ENCODE measurements around the gene CFAP410.

Gene CFAP410

DNA sequence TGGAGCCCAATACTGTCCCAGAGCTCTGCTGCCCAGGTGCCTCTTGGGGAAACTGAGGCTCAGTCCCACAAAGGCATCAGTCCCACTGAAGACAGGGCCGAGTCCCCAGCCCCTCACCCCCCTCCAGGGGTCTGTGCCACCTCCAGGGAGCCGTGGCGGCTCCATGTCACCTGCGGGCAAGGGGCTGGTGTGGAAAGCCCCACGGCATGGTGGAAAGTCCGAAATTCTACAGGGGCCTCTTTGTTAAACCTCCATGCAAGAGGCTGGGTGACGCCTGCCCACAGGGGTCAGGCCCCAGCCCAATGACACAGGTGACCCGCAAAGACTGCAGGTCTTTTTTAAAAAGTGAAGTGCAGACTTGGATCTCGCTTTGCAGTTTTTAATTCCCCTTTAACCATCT lies 56.8 kb downstream of the CFAP410 start:
- no peak for DNase-seq

DNA sequence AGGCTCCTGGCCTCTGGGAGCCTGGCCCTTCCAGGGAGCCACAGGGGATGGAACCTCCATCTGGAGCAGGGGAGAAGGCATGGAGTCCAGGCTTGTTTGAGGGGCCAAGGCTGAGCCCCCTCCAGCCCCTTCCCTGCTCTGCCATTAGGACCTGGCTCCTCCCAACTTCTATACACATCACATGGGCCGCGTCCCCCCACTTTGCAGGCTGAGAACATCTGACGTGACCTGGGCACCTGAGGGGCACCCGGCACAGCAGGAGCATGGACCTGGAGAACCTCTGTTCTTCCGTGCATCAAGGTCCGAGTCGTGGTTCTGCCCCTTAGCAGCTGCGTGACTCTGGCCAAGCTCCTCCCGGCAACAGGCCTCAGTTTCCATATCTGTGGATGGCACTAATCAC lies 57.4 kb downstream of the CFAP410 start:
- DNase-seq = no peak

DNA sequence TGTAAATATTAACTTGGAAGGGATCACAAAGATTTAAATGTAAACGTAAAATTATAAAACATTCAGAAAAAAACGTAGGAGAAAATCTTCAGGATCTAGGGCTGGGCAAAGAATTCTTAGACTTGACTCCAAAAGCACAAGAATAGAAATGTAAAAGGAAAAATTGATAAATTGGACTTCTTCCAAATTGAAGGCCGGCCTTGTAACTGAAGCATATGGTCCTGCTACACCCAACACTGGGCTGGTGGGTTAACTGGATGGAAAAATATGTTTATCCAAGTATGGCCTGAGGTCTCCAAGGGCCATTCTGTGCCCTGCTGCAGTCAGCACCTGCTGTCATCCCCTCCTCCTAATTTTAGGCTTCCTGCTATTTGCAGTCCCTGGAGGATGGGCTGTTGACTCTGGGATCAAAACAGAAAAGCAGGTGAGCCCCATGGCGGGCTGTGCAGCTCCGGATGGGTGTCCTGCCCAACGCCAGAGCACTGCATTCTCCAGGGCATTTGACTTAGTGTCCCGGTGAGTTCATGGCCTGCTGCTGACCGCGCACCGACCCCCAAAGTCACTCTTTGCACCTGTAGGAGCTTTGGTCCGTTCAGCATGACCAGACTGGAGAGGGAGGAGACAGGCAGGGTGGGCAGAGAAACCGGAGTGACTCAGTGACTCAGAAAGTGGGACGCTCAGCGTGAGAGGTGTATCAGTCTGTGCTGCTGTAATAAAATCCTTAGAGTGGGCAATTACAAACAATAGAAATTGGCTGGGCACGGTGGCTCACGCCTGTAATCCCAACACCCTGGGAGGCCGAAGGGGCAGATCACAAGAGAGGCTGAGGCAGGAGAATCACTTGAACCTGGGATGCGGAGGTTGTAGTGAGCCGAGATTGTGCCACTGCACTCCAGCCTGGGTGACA lies 59.6 kb downstream of the CFAP410 start:
- peak; percentile 69 for DNase-seq

Measured in NCI-H146 (cell line).